Measurements from ENCODE around the gene RAB31. TPM values are rescaled to one million over a fixed set of nuclear protein-coding genes. Genes with fewer than 3 reads are reported as not detected.

Gene RAB31
- total RNA-seq, 1 experiment from 2014 or later: 6.1 TPM

GRCh38 chr18:9743200-9744016 is 35.3 kb downstream of the RAB31 start:
- intact Hi-C loops (cut with micrococcal nuclease; ENCODE audit: unreplicated experiment): no loop called here
- Histone ChIP-seq H3K27ac (ENCODE audit: low read depth, low read length, poor library complexity, severe bottlenecking) (no peak overlapping the region), H3K4me3 (ENCODE audit: low read depth, low read length, poor library complexity, severe bottlenecking) (no peak overlapping the region), H3K36me3 (ENCODE audit: insufficient read depth, low read length, poor library complexity, severe bottlenecking) (no peaks in the 10 kb centered on the region), H3K27me3 (replicated peaks; ENCODE audit: insufficient read depth, low read depth, low read length, poor library complexity) (no peaks in the 10 kb centered on the region), H3K4me1 (ENCODE audit: insufficient read depth, low read length, poor library complexity, severe bottlenecking) (peaks cover 15% of the 10 kb centered on the region), H3K9me3 (ENCODE audit: low read depth, low read length, poor library complexity, severe bottlenecking) (no peaks in the 10 kb centered on the region)
- DNase-seq (ENCODE audit: low spot score): peak; percentile 73
- no TSS peak for BruUV-seq (replicated peaks)
- TF ChIP-seq EZH2 (IDR thresholded peaks at IDR 0.05; ENCODE audit: borderline replicate concordance, low read depth, low read length, poor library complexity, severe bottlenecking) (no peak), CTCF (conservative IDR thresholded peaks at IDR 0.05; ENCODE audit: low read depth, low read length) (no peak)
- ChIA-PET CTCF (no interaction called here), POLR2A (ENCODE audit: low non-redundant PET) (no interaction called here)

- no TSS peak for BruUV-seq (replicated peaks)
- ChIA-PET CTCF (no interaction called here), POLR2A (ENCODE audit: low non-redundant PET) (no interaction called here)
- TF ChIP-seq EZH2 (IDR thresholded peaks at IDR 0.05; ENCODE audit: borderline replicate concordance, low read depth, low read length, poor library complexity, severe bottlenecking) (no peak), CTCF (conservative IDR thresholded peaks at IDR 0.05; ENCODE audit: low read depth, low read length) (no peak)
- intact Hi-C loops (cut with micrococcal nuclease; ENCODE audit: unreplicated experiment): no loop called here
- Histone ChIP-seq H3K4me1 (ENCODE audit: insufficient read depth, low read length, poor library complexity, severe bottlenecking) (peaks cover 9% of the 10 kb centered on the region), H3K36me3 (ENCODE audit: insufficient read depth, low read length, poor library complexity, severe bottlenecking) (no peaks in the 10 kb centered on the region), H3K27me3 (replicated peaks; ENCODE audit: insufficient read depth, low read depth, low read length, poor library complexity) (no peaks in the 10 kb centered on the region), H3K9me3 (ENCODE audit: low read depth, low read length, poor library complexity, severe bottlenecking) (no peaks in the 10 kb centered on the region), H3K27ac (ENCODE audit: low read depth, low read length, poor library complexity, severe bottlenecking) (no peak overlapping the region), H3K4me3 (ENCODE audit: low read depth, low read length, poor library complexity, severe bottlenecking) (no peak overlapping the region)
- DNase-seq (ENCODE audit: low spot score): no peak
Observed at GRCh38 chr18:9746958-9747357, 38.9 kb downstream of the RAB31 start.

GRCh38 chr18:9749611-9750010 is 41.5 kb downstream of the RAB31 start:
- ChIA-PET POLR2A (ENCODE audit: low non-redundant PET) (no interaction called here), CTCF (no interaction called here)
- no peaks in the 10 kb centered on the region for H3K4me1 ChIP-seq (ENCODE audit: insufficient read depth, low read length, poor library complexity, severe bottlenecking)
- H3K27me3 ChIP-seq (replicated peaks; ENCODE audit: insufficient read depth, low read depth, low read length, poor library complexity): no peaks in the 10 kb centered on the region
- intact Hi-C loops (cut with micrococcal nuclease; ENCODE audit: unreplicated experiment): no loop called here
- H3K4me3 ChIP-seq (ENCODE audit: low read depth, low read length, poor library complexity, severe bottlenecking): no peak overlapping the region
- no TSS peak for BruUV-seq (replicated peaks)
- TF ChIP-seq EZH2 (IDR thresholded peaks at IDR 0.05; ENCODE audit: borderline replicate concordance, low read depth, low read length, poor library complexity, severe bottlenecking): no peak
- TF ChIP-seq CTCF (conservative IDR thresholded peaks at IDR 0.05; ENCODE audit: low read depth, low read length): no peak
- no peaks in the 10 kb centered on the region for H3K36me3 ChIP-seq (ENCODE audit: insufficient read depth, low read length, poor library complexity, severe bottlenecking)
- no peak for DNase-seq (ENCODE audit: low spot score)
- H3K27ac ChIP-seq (ENCODE audit: low read depth, low read length, poor library complexity, severe bottlenecking): no peak overlapping the region
- no peaks in the 10 kb centered on the region for H3K9me3 ChIP-seq (ENCODE audit: low read depth, low read length, poor library complexity, severe bottlenecking)
